ENCODE results near the gene NDUFS3.
"Not testable (repeated sequence)": the region's sequence is repeated elsewhere in the genome, so short reads cannot be mapped to it uniquely, and the experiment has no call there.

NDUFS3 gene

DNA sequence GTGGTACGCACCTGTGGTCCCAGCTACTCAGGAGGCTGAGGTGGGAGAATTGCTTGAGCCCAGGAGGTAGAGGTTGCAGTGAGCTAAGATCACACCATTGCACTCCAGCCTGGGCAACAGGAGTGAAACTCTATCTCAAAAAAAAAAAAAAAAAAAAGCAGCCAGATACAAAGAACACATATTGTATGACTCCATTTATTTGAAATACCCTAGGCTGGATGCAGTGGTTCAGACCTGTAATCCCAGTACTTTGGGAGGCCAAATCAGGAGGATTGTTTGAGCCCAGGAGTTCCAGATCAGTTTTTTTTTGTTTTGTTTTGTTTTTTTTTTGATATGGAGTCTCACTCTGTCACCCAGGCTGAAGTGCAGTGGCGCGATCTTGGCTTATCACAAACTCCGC, 16.5 kb upstream of the NDUFS3 start:
- not testable (repeated sequence) for DNase-seq

- not testable (repeated sequence) for DNase-seq
Observed at GRCh38 chr11:47564366-47564765, 14.5 kb upstream of the NDUFS3 start.

- no peak for DNase-seq
Observed at GRCh38 chr11:47564933-47565339, 13.9 kb upstream of the NDUFS3 start.

GRCh38 chr11:47565340-47566148, 13.3 kb upstream of the NDUFS3 start, which contains the start of gene PTPMT1:
Gene PTPMT1, plus strand, starts transcription at chr11:47565599. Its CDS starts 24 bp downstream, at chr11:47565623.
- peak; percentile 66 for DNase-seq

- DNase-seq = no peak
Observed at GRCh38 chr11:47566149-47566698, 12.7 kb upstream of the NDUFS3 start.

DNA sequence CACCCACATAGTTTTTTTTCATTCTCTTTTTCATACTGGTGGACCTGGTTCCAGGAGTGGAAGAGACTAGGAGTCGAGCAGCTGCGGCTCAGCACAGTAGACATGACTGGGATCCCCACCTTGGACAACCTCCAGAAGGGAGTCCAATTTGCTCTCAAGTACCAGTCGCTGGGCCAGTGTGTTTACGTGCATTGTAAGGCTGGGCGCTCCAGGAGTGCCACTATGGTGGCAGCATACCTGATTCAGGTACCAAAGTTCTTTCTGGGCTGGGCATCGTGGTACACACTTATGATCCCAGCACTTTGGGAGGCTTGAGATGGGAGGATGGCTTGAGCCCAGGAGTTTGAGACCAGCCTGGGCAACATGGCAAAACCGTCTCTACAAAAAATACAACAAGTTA, 9.2 kb upstream of the NDUFS3 start:
- DNase-seq = no peak

DNA sequence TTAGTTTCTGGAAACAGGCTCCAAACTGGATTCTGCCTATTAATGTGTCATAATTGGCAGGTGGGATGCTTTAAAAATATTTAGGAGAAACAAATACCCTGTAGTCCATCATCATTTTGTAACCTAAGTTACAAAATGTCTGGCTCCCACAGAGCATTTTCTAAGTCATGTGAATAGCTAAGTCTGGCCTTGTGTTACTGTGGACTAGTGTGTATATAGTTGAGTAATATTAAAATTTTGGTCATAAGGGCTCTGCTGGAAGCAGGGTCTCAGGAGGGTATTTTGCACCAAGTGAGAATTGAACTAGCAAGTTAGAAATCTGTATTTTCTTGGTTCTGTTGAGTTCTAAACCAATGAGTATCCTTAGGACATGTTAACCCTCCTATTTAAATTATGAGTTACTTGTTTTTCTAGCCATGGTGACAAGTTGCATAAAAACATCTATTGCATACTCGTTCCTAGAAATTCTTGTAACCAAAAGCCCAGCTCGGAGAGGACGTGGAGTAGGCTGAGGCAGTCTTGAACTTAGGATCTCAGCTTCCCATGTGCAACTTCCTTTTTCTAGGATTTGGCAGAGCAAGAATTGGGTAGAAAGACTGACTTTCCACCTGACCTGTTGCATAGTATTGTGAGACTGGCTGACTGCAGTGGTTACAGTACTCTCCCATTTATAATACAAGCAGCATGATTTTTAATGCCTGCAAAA, 8.1 kb upstream of the NDUFS3 start:
- no peak for DNase-seq

DNA sequence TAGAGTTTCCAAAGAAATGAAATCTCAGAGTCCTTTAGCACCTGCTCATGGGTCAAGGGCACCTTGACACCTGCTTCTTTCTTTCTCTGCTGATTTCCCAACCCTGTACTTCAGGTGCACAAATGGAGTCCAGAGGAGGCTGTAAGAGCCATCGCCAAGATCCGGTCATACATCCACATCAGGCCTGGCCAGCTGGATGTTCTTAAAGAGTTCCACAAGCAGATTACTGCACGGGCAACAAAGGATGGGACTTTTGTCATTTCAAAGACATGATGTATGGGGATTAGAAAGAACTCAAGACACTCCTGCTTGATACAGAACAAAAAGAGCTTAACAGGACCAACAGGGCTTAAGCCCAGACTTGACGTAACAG, 7.5 kb upstream of the NDUFS3 start:
- no peak for DNase-seq

DNA sequence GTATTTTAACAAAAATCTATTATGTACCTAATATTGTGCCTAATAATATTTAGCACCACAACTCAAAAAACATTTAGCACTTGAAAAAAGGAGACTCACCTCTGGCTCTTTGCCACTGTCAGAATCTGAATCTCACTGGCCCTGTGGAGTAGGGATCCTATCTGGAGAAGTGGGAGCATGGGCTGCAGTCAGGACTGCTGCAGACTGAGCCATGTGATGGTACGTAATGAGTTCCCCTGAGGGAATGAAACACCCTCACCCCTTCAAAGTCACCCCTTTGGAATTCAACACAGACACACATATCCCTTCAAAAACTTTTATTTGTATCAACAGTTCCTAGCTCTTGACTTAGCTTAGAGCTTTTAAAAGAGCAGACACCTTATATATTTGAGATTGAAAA, 7.0 kb upstream of the NDUFS3 start:
- DNase-seq = no peak

DNA sequence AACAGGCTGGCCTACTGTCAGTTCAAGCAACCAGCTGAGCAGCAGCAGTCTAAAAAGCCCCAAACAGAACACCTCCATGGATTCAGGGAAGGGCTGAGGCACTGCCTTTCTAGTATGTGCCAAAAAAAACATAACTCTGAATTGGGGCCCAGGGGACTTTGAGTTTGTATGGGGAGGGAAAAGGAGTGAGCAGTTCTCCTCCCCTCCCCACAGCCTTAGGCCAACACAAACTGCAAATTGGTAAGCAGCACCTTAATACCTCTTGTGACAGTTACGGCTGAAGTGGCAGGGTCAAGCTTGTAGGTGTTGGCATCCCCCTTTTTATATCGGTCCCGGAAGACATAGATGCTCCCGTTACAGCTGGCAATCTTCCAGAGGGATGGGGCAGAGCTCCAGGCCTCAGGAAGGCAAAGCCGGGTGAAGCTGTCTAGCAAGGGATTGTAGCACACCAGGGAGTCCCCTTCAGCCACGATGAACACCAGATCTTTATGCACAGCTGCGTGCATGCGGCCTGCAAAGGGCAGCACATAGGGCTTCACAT, 6.1 kb upstream of the NDUFS3 start:
- no peak for DNase-seq

- DNase-seq = no peak
Observed at GRCh38 chr11:47573321-47573720, 5.6 kb upstream of the NDUFS3 start.

DNA sequence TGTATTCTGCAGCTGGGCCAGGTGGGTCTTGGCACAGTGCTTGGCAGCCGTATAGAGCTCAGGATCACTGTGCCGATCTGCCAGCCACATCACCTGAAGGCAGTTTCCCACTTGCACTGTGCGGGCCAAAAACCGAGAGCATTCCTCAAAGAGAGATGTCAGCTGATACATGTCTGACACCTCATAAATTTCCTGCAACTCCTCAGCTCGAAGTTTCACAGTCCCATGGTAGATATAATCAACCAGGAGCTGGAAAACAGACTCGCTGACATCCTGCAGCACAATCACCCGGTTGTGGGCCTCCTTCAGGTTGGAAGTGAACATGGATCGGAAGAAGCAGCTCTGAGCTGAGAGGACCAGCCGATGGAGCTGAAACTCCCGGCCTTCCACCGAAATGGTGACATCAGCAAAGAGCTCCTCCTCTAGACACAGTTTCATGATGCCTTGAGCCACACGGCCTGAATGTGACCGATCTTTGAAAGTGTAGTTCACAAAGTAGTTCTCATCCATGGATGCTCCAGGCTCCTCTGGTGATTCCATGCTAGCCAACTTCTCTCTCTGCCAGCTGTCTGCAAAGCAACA, 1.3 kb upstream of the NDUFS3 start:
- DNase-seq = no peak

DNA sequence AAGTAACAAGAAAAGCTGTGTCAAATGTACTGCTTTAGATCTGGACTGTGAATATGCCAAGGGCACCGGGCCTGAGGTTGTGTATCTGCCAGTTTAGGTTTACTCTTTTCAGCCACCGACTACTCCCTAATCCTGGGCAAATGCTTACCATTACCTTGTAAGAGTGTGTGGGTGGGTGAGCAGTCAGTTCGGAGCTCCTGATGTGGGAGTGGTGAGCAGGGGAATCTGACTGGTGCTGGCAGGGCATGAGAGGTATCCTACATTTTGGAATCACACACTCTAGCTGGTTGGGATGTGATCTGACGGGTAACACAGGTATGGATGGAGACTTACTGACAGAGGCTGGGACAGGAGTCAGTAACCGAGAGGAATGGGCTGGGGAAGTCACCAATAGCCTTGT, 5.0 kb downstream of the NDUFS3 start:
- no peak for DNase-seq

DNA sequence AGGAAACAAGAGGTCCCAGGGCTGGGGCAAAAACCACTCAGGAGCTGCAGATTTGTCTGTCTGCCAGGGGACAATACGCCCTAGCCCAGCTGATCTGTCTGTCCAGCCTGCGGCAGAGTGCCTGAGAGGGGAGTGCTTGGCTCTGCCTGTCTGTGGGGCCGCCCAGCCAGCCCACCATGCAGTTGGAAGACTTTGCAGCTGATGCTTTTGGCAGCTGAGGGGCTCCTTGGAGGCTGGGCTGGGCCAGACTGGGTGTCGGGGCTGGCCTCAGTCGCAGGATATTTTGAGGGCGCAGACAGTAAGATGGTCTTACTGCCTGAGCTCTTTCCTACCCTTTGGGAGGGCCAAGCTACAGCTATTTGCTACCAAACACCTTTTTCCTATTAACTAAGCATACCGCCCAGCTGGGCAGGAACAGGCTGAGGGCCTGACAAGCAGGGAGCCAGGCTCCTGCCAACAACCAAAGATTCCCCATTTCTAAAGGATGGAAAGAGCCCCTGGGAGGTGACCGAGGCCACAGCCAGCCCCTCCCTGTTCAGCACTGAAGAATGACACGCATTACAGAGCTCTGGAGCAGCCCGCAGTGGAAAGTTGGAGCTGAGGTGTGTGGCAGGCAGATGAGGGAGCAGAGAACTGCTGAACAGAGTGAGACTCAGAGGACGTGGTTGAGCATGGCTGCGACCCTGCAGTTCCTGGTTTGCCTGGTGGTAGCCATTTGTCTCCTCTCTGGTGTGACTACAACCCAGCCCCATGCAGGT, 7.4 kb downstream of the NDUFS3 start, which contains the start of gene FAM180B:
FAM180B (plus strand) TSS at position 581 of the 758 bp plus-strand sequence; CDS start at position 672, 91 bp downstream.
- DNase-seq = no peak

- no peak for DNase-seq
Observed at GRCh38 chr11:47587039-47587716, 8.3 kb downstream of the NDUFS3 start.

DNA sequence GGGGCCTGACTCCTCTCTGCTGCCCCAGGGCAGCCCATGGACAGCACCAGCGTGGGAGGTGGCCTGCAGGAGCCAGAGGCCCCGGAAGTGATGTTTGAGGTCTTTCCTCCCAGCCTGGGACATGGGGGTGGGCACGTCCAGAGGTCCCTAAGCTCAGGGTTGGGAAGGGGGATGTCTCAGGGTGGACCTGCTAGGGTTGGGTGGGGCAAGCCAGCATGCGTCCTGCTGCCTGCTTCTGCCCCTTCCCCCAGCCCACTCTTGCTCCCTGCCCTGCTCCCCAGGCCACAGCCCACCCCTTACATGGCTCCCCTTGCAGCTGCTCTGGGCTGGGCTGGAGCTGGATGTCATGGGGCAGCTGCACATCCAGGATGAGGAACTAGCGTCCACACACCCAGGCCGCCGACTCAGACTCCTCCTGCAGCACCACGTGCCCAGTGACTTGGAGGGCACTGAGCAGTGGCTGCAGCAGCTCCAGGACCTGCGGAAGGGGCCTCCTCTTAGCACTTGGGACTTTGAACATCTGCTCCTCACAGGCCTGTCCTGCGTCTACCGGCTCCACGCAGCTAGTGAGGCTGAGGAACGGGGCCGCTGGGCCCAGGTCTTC, 9.0 kb downstream of the NDUFS3 start:
- DNase-seq = no peak

DNA sequence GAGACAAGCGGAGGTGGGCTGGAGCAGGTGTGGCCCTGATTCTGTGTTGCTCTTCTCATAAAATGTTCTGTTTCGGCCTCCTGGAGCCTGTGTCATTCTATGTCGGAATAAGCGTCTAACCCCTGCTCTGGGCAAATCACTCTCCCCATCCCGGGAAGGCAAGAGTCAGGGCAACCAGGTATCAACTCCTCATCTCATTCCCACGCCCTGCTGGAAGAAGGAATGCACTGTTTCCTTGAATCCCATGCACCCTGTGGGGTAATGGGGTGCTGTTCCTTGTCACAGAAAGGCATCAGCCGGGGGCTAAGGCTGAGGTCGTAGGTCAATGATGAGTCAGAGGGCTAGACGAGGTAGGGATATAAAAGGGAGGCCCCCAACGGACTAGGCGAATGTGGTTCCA, 10.2 kb downstream of the NDUFS3 start:
- no peak for DNase-seq

DNA sequence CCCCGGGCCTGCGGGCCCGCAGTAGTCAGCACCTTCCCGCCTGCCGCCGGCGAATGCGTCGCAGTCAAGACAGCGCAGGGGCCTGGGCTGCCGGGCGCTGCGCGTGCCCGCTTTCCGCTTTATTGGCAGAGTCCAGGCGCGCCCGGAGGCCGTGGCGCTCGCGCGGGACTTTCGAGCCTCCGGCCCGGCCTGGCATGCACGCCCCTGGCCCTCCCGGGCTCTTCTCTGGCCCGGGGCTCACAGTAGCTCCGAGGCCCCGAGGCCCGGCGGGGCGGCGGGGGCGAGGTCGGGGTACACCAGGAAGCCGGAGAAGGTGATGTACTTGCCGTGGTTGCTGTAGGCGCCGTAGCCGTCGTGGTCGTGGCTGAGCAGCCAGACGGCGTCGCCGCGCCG, 10.7 kb downstream of the NDUFS3 start:
- no peak for DNase-seq

- DNase-seq = no peak
Observed at GRCh38 chr11:47589977-47590861, 11.3 kb downstream of the NDUFS3 start.

DNA sequence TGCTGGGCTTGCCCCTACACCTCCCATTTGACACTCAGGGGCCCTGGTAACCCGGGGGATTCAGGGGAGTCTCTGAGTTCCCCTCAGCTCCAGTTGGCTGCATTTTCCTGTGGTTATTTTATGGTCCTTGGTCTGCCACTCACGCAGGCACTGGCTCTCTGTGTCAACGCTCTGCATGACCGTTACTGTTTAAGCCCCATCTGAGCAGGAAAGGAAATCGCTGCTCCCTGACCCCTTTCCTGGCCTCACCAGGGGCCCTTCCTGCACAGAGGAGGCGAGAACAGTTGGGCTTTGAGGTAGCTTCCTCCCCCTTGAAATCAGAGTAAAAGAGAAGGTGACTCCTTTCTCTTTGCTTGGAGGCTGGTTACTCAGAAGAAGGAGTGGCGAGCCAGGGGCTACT, 12.9 kb downstream of the NDUFS3 start:
- no peak for DNase-seq
